NCI-H2107 treated with DMSO at 0.1 percent for 48 hours (cell line): ENCODE data around the gene ZXDC.
A peak's percentile ranks its signal among the peaks of the same experiment; 100 is the strongest.

Experiments
- DNase-seq: peaks from one replicate; lab custom pipeline; 2025; ENCODE audit not compliant: unreplicated experiment; lab: John Stamatoyannopoulos, UW

Gene ZXDC

DNA sequence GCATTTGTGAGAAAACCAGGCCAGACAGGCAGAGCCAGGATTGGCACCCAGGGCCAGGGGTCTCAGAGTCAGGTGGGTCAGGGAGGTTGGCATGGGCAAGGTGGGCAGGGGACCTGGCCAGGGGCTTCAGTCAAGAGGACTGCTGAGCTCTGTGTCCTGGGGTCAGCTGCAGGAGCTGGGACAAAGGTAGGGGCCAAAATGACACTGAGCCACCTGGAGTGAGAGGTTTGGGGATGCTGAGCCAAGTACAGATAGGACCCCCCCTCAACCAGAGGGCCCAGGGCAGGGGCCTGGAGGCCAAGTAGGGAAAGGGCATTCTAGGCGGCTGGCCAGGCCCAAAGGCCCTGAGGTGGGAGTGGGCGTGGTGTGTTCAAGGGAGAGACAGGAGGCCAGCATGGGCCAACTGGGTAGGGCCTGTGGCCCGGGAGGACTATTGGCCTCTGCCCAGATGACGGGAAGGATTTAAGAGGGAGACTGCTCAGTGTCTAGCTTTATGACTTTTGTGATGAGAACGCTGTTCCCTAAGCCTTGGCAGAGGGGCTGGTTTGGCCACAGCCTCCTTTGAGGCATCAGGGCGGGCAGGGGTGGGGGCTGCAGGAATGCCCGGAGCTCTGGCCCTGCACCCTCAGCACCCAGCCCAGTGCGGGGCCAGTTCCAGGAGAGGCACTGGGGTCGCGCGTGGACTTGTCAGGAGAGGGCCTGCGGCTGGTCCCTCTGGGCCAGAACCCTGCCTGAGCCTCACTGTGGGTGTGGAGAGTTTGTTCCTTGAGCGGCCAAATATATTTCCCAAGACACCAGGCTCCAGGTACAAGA, 77.9 kb downstream of the ZXDC start:
- DNase-seq, result no peak

DNA sequence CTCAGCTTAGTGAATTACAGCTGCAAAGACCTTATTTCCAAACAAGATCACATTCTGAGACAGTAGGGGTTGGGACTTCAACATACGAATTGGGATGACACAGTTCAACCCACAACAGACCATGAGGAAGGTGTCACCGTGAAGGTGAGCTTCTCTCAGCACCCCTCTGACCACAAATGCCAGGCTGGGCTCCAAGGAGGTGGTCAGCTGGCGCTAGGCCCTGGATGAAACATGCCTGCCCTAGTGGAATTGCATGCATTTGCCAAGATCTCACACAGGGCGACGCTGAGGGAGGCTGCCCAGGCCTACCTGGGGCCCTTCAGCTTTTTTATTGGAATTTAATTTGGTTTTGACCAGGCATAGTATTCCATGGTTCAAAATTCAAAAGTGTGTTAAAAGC, 79.2 kb downstream of the ZXDC start:
- no peak for DNase-seq

- no peak for DNase-seq
Measured at GRCh38 chr3:126395846-126396513, 79.7 kb downstream of the ZXDC start.

- no peak for DNase-seq
Measured at GRCh38 chr3:126394977-126395321, 80.7 kb downstream of the ZXDC start.

DNA sequence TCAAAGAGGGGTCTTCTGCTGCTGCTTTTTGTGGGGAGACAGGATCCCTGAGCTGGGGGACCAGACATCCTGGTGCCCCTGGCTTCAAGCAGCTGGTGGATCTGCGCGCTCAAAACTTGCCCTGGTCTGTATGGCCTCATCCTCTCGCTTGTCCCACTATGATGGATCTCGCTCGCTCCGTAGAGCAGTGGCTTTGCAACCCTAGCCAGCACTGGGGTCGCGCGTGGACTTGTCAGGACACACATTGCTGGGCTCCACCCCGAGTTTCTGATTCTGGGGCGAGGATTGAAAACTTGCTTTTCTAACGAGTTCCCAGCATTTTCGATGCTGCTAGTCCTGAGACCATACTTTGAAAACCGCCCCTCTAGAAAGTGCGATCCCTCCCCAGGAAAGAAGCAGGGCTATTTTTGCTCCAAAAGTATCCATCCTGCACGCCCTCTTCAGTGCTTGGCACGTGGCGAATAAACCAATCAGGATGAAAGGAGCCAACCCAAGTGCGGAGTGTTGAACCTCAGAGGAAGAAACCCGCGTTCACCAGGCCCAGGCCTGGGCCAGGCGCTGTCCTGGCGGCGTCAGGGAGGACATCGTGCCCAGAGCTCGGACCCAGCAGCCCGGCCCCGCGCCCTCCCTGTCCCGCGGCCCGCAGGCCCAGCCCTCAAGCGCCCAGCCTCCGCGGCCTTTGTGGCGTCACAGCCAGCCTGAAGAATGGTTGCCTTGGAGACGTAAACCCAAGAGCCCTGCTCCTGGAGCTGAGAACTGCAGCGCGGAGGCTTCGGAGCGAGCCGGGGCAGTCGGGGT, 81.3 kb downstream of the ZXDC start, which contains the start of gene CFAP100:
CFAP100 (plus strand) TSS at position 731 of the 798 bp plus-strand sequence. CDS start 1,092 bp downstream, outside the sequence.
- DNase-seq, result no peak

- no peak for DNase-seq
Measured at GRCh38 chr3:126393563-126393962, 82.1 kb downstream of the ZXDC start.

DNA sequence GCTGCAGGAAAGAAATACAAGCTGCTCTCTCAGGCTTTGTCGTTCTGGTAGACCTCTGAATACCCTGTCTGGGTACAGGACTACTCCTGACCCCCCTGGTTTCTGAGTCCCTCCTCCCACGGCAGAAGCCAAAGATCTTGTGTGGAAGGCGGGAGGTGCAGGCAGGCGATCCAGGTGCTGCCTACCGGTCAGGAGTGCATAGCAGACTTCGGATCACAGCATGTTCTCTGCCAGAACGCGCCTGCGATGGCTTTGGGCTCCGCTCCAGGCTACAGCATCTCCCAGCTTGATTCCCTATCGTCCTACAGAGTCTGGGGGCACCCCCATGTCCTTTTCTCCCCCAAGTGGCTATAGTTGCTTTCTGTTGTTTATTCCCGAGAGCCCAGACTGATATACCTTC, 83.4 kb downstream of the ZXDC start:
- no peak for DNase-seq

DNA sequence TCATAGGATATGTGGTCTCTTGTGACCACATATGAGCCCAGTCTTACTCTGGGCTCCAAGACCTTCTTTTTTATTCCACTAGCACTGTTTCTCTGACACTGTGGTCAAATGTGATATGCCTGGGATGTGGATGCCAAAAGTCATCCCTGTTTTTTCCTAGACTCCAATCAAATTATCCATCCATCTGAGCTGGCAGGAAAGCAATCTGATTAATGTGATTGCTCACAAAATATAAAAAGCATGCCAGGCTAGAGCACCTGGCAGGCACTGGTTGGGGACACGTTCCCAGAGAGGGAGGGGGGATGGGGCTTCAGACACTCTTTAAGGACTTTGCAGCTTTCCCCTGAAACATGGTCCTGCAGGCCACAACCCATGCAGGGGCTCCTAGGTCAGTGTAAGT, 84.1 kb downstream of the ZXDC start:
- no peak for DNase-seq

DNA sequence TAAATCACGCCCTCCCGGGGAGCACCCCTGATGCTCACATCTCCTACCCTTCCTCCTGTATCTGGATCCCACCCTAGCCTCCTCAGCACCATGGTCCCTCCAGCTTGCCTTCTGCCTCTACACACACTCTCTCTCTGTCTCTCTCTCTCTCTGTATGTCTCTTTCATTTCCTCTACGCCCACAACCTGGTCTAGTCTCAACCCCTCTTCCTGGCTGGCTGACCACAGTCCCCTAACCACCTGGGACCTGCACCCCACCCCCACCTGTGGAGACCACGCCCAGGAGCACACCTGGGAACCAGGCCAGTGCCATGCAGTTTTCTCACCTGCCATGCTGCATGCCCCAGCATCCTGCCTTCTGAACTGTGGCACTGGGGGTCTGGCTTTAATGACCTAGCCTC, 84.9 kb downstream of the ZXDC start:
- DNase-seq, result no peak

GRCh38 chr3:126390201-126390600, 85.5 kb downstream of the ZXDC start:
- DNase-seq, result no peak

GRCh38 chr3:126389794-126390146, 85.9 kb downstream of the ZXDC start:
- DNase-seq, result no peak

DNA sequence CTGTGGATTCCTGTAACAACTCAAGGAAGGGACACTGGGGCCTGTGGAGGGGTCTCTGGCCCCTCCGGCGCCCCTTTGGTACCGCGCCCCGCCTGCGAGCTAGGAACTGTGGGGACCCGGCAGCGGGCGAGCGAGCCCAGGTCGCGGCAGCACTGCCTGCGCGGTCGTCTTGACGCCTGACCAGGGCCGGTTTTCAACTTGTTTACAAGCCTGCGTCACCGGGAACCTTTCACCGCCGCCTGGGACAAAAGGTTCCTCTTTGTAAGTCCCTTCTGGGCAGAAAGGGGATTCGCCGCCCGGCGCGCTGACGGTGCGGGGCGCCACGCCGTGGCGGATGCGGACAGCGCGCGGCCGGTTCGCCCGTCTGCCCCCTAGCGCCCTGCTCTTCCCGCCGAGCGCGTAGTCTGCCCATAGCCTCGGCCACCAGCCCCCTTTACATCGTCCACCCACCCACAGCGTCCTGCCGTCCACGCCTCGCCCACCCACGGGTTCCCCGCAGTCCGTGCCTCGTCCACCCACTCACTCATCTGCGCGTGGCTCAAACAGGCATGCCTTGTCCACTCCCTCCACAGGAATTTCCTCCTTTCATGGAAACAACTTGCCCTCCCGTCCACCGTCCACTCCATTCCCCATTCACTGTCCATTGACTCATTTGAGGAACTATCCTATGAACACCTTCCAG, 86.4 kb downstream of the ZXDC start:
- peak; percentile 41 for DNase-seq
